GM10248 (cell line): ENCODE results near the gene ZNF780A.

Source experiments
- CTCF ChIA-PET: fragments of 300-600 bp; sonication (Branson Sonifier 250); formaldehyde crosslinking; extraction: SDS; loops from one replicate; lab custom pipeline; 2021; ENCODE audit warnings: antibody characterized with exemption; lab: Yijun Ruan, JAX
- POLR2A ChIA-PET: fragments of 350-650 bp; sonication (Branson Sonifier 250); formaldehyde crosslinking; extraction: SDS; loops from one replicate; lab custom pipeline; 2020; ENCODE audit warnings: antibody characterized with exemption; lab: Yijun Ruan, JAX
- DNase-seq: peaks from one replicate; pipeline ENCODE4 v3.0.0; 2012; ENCODE audit errors: extremely low spot score
- CTCF ChIP-seq: IDR thresholded peaks from 2 replicates; pipeline ENCODE4 v1.5.1; 2012; ENCODE audit warnings: mild to moderate bottlenecking, low read depth; ENCODE audit errors: extremely low read depth, missing control alignments, control extremely low read depth

Gene ZNF780A

GRCh38 chr19:40090241-40091204 is at the start of gene ZNF780A:
Gene ZNF780A (minus strand): TSS chr19:40090943. CDS start chr19:40084753, 6,190 bp downstream.
- POLR2A ChIA-PET: interaction anchor here (0.7 to 0.8 kb wide), 3 partner anchors 35 to 130 kb away, joined by 3 read pairs; partner anchors contain the start of genes PSMC4 and ZNF780B
- peak; percentile 78 for DNase-seq

GRCh38 chr19:40139533-40140287 is 49.0 kb upstream of the ZNF780A start:
- TF ChIP-seq CTCF: peak; percentile 60
- peak; percentile 47 for DNase-seq
- CTCF ChIA-PET: interaction anchor here (0.6 to 3.9 kb wide), 31 partner anchors 9 to 495 kb away, joined by 3 to 24 read pairs (median 4); partner anchors contain the start of gene TTC9B
- POLR2A ChIA-PET: no interaction called here

More at GRCh38 chr19:40090241-40091204, at the start of gene ZNF780A:
- CTCF ChIA-PET: interaction anchor here (0.6 to 1.6 kb wide), 3 partner anchors 28 to 120 kb away, joined by 3 to 5 read pairs (median 3); partner anchors contain the start of gene PSMC4
- TF ChIP-seq CTCF: no peak

GRCh38 chr19:40136818-40137217 is 46.1 kb upstream of the ZNF780A start:
- ChIA-PET POLR2A (no interaction called here), CTCF (no interaction called here)
- no peak for TF ChIP-seq CTCF
- DNase-seq: no peak

- no peak for DNase-seq
These were observed 44.1 kb upstream of the ZNF780A start for GRCh38 chr19:40134866-40135265.

GRCh38 chr19:40133491-40133890 is 42.7 kb upstream of the ZNF780A start:
- POLR2A ChIA-PET: no interaction called here
- CTCF ChIA-PET: no interaction called here
- no peak for TF ChIP-seq CTCF
- DNase-seq: no peak

More at GRCh38 chr19:40134866-40135265, 44.1 kb upstream of the ZNF780A start:
- POLR2A ChIA-PET: no interaction called here
- CTCF ChIA-PET: interaction anchor here (1.1 to 1.3 kb wide), 2 partner anchors 14 to 31 kb away, joined by 3 to 5 read pairs; no protein-coding TSS in a partner anchor
- no peak for TF ChIP-seq CTCF

- no peak for DNase-seq
- TF ChIP-seq CTCF: no peak
- CTCF ChIA-PET: interaction anchor here (1.9 kb wide), 1 partner anchor 175 kb away, joined by 4 read pairs; no protein-coding TSS in a partner anchor
- POLR2A ChIA-PET: no interaction called here
These were observed 39.3 kb upstream of the ZNF780A start for GRCh38 chr19:40130013-40130412.
